Upper lobe of left lung (tissue), 4 donors: ENCODE data around the gene HDDC2.

Source experiments
- CTCF ChIP-seq, 6 experiments: fragments of 450-650 bp in 4 of 6; fragments of 200-600 bp in 2 of 6; sonication (generic) in 2 of 6; IDR thresholded peaks; one replicate each; pipeline ENCODE4 v1.5.1; 2016 to 2019; ENCODE audit warnings: antibody characterized with exemption in 6 of 6
- POLR2AphosphoS5 ChIP-seq, 2 donors: sonication (generic); formaldehyde crosslinking; IDR thresholded peaks; one replicate each; pipeline ENCODE4 v1.5.1; 2017; ENCODE audit warnings: antibody characterized with exemption in 2 of 2

- TF ChIP-seq POLR2AphosphoS5 (IDR thresholded peaks at IDR 0.05) (no peak), CTCF (IDR thresholded peaks at IDR 0.05) (no peak)
Observed at GRCh38 chr6:125340175-125340835, 38.5 kb upstream of the HDDC2 start.
